PFSK-1 (cell line): Measurements from ENCODE around the gene PPM1L.

Source experiments
- FOXP2 ChIP-seq: optimal IDR thresholded peaks from 2 replicates; pipeline ENCODE3; 2011; ENCODE audit warnings: borderline replicate concordance, control low read depth, inconsistent platforms; ENCODE audit not compliant: insufficient read depth; ENCODE audit errors: extremely low read length, extremely low read depth
- POLR2AphosphoS5 ChIP-seq: IDR thresholded peaks from 2 replicates; pipeline ENCODE4 v1.6.1; 2012; ENCODE audit warnings: low read depth, mild to moderate bottlenecking, control low read depth, low read length, moderate library complexity
- REST ChIP-seq, 2 experiments: IDR thresholded peaks; 2 replicates each; pipeline versions ENCODE4 v1.6.1 to v1.8.0; 2011 to 2012; ENCODE audit warnings: low read depth in 2 of 2, low read length in 2 of 2, control low read depth in 1 of 2, inconsistent platforms in 1 of 2, mild to moderate bottlenecking in 1 of 2, moderate library complexity in 1 of 2; ENCODE audit not compliant: insufficient read depth in 1 of 2
- SIN3A ChIP-seq: IDR thresholded peaks from 2 replicates; pipeline ENCODE4 v1.6.1; 2012; ENCODE audit warnings: mild to moderate bottlenecking, low read length, moderate library complexity, borderline replicate concordance; ENCODE audit not compliant: insufficient read depth
- TAF1 ChIP-seq: IDR thresholded peaks from 2 replicates; pipeline ENCODE4 v1.6.1; 2012; ENCODE audit warnings: low read length, control low read depth, borderline replicate concordance; ENCODE audit not compliant: insufficient read depth

Gene PPM1L

GRCh38 chr3:160774172-160774571 lies 18.1 kb downstream of the PPM1L start:
- TF ChIP-seq TAF1: no peak
- no peak for TF ChIP-seq SIN3A
- TF ChIP-seq REST (IDR thresholded peaks at IDR 0.05; ENCODE audit: insufficient read depth in 1 of 2, low read depth in 2 of 2, low read length in 2 of 2): no peak
- no peak for TF ChIP-seq FOXP2
- TF ChIP-seq POLR2AphosphoS5: no peak

DNA sequence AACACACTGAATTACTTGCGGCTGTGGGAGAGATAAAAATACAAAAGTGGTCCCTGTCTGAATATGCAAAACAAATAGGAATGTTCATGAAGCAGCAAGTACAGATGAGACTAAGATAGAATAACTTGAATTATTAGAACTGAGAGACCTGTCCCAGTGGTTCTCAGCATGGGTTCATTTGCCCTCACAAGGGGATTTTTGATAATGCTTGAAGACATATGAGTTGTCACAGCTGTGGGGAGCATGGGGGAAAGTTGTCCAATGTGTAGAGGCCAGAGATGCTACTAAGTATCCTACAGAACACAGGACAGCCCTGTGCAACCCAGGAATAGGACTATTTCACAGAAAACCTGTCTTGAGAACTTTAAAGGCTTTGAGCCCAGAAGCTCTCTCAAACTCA lies 22.4 kb downstream of the PPM1L start:
- no peak for TF ChIP-seq REST (IDR thresholded peaks at IDR 0.05; ENCODE audit: insufficient read depth in 1 of 2, low read depth in 2 of 2, low read length in 2 of 2)
- TF ChIP-seq POLR2AphosphoS5: no peak
- TF ChIP-seq FOXP2: no peak
- no peak for TF ChIP-seq SIN3A

- no peak for TF ChIP-seq REST (IDR thresholded peaks at IDR 0.05; ENCODE audit: insufficient read depth in 1 of 2, low read depth in 2 of 2, low read length in 2 of 2)
- no peak for TF ChIP-seq SIN3A
- no peak for TF ChIP-seq POLR2AphosphoS5
- TF ChIP-seq FOXP2: no peak
- no peak for TF ChIP-seq TAF1
Observed at GRCh38 chr3:160779040-160779439, 23.0 kb downstream of the PPM1L start.

DNA sequence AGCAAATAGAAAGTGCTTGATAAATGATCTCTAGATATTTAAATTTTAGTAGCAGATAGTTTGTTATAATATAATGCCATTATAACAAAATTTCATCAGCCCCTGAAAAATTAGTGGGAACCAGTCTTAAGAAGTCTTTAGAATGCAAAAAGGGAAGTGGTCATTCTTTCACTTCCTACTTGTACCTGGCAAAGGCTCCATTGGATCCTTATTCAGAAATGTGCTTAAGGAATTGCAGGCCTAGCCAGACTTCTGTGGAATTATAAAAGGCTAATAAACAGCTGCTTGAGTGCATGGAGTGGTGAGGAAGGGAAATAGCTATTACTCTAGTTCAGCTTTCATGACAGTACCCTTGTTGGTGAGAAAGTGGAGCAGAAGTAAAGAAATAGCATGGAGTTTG lies 24.2 kb downstream of the PPM1L start:
- no peak for TF ChIP-seq FOXP2
- TF ChIP-seq TAF1: no peak
- no peak for TF ChIP-seq REST (IDR thresholded peaks at IDR 0.05; ENCODE audit: insufficient read depth in 1 of 2, low read depth in 2 of 2, low read length in 2 of 2)
- TF ChIP-seq SIN3A: no peak
- no peak for TF ChIP-seq POLR2AphosphoS5

- TF ChIP-seq POLR2AphosphoS5 (no peak), REST (IDR thresholded peaks at IDR 0.05; ENCODE audit: insufficient read depth in 1 of 2, low read depth in 2 of 2, low read length in 2 of 2) (no peak), TAF1 (no peak), SIN3A (no peak), FOXP2 (no peak)
Observed at GRCh38 chr3:160781402-160781801, 25.4 kb downstream of the PPM1L start.
